ENCODE data around the gene ZMYND19.
"Not testable (repeated sequence)": the region's sequence is repeated elsewhere in the genome, so short reads cannot be mapped to it uniquely, and the experiment has no call there.

ZMYND19 gene

GRCh38 chr9:137622211-137622610 is 31.9 kb upstream of the ZMYND19 start:
- H3K4me3 ChIP-seq (ENCODE audit: low read depth, low read length); H3K9ac ChIP-seq (ENCODE audit: low read length); H3K27me3 ChIP-seq (ENCODE audit: control insufficient read depth, insufficient read depth, low read length); H3K27ac ChIP-seq (ENCODE audit: low read depth, low read length); H3K9me3 ChIP-seq (ENCODE audit: control insufficient read depth, insufficient read depth, low read depth, low read length): not testable (repeated sequence)
- H3K36me3 ChIP-seq (ENCODE audit: control insufficient read depth, insufficient read depth, low read length), result peaks cover 12% of the 10 kb centered on the region; the same call in 1 of the 2 replicates
- peaks cover 16% of the 10 kb centered on the region for H3K4me1 ChIP-seq (ENCODE audit: control insufficient read depth, insufficient read depth, low read length)

GRCh38 chr9:137621131-137621757 is 30.9 kb upstream of the ZMYND19 start:
- Histone ChIP-seq H3K4me3 (ENCODE audit: low read depth, low read length) (peak overlapping the region; percentile 85; the same call in 1 of the 2 replicates), H3K27ac (ENCODE audit: low read depth, low read length) (no peak overlapping the region), H3K9ac (ENCODE audit: low read length) (no peak overlapping the region), H3K36me3 (ENCODE audit: control insufficient read depth, insufficient read depth, low read length) (peaks cover 20% of the 10 kb centered on the region; the same call in 1 of the 2 replicates), H3K4me1 (ENCODE audit: control insufficient read depth, insufficient read depth, low read length) (peaks cover 16% of the 10 kb centered on the region), H3K9me3 (ENCODE audit: control insufficient read depth, insufficient read depth, low read depth, low read length) (no peaks in the 10 kb centered on the region), H3K27me3 (ENCODE audit: control insufficient read depth, insufficient read depth, low read length) (no peaks in the 10 kb centered on the region)

GRCh38 chr9:137620581-137620980 is 30.3 kb upstream of the ZMYND19 start:
- peak overlapping the region; percentile 85; the same call in 1 of the 2 replicates for H3K4me3 ChIP-seq (ENCODE audit: low read depth, low read length)
- no peak overlapping the region for H3K9ac ChIP-seq (ENCODE audit: low read length)
- H3K27ac ChIP-seq (ENCODE audit: low read depth, low read length), result no peak overlapping the region
- peaks cover 16% of the 10 kb centered on the region for H3K4me1 ChIP-seq (ENCODE audit: control insufficient read depth, insufficient read depth, low read length)
- no peaks in the 10 kb centered on the region for H3K27me3 ChIP-seq (ENCODE audit: control insufficient read depth, insufficient read depth, low read length)
- H3K36me3 ChIP-seq (ENCODE audit: control insufficient read depth, insufficient read depth, low read length), result peaks cover 24% of the 10 kb centered on the region
- no peaks in the 10 kb centered on the region for H3K9me3 ChIP-seq (ENCODE audit: control insufficient read depth, insufficient read depth, low read depth, low read length)

GRCh38 chr9:137620048-137620405 is 29.7 kb upstream of the ZMYND19 start:
- Histone ChIP-seq H3K9me3 (ENCODE audit: control insufficient read depth, insufficient read depth, low read depth, low read length) (no peaks in the 10 kb centered on the region), H3K4me3 (ENCODE audit: low read depth, low read length) (peak overlapping the region; percentile 85), H3K27me3 (ENCODE audit: control insufficient read depth, insufficient read depth, low read length) (no peaks in the 10 kb centered on the region), H3K9ac (ENCODE audit: low read length) (peak overlapping the region; percentile 97), H3K36me3 (ENCODE audit: control insufficient read depth, insufficient read depth, low read length) (peaks cover 30% of the 10 kb centered on the region), H3K27ac (ENCODE audit: low read depth, low read length) (peak overlapping the region; percentile 66; the same call in 1 of the 2 replicates), H3K4me1 (ENCODE audit: control insufficient read depth, insufficient read depth, low read length) (peaks cover 16% of the 10 kb centered on the region)

GRCh38 chr9:137619240-137620047 is 29.1 kb upstream of the ZMYND19 start:
- H3K4me1 ChIP-seq (ENCODE audit: control insufficient read depth, insufficient read depth, low read length), result peaks cover 16% of the 10 kb centered on the region
- no peaks in the 10 kb centered on the region for H3K27me3 ChIP-seq (ENCODE audit: control insufficient read depth, insufficient read depth, low read length)
- peaks cover 36% of the 10 kb centered on the region for H3K36me3 ChIP-seq (ENCODE audit: control insufficient read depth, insufficient read depth, low read length)

GRCh38 chr9:137618105-137619067 is 28.1 kb upstream of the ZMYND19 start, which contains the start of gene EHMT1:
Gene EHMT1 (plus strand): TSS chr9:137619005. CDS start chr9:137619029, 24 bp downstream.
- H3K4me1 ChIP-seq (ENCODE audit: control insufficient read depth, insufficient read depth, low read length), result peaks cover 16% of the 10 kb centered on the region
- no peaks in the 10 kb centered on the region for H3K9me3 ChIP-seq (ENCODE audit: control insufficient read depth, insufficient read depth, low read depth, low read length)
- H3K9ac ChIP-seq (ENCODE audit: low read length), result peak within 1 kb of the TSS; percentile 98
- no peaks in the 10 kb centered on the region for H3K27me3 ChIP-seq (ENCODE audit: control insufficient read depth, insufficient read depth, low read length)
- peaks cover 46% of the 10 kb centered on the region for H3K36me3 ChIP-seq (ENCODE audit: control insufficient read depth, insufficient read depth, low read length)
- H3K4me3 ChIP-seq (ENCODE audit: low read depth, low read length), result peak within 1 kb of the TSS; percentile 95
- H3K27ac ChIP-seq (ENCODE audit: low read depth, low read length), result peak within 1 kb of the TSS; percentile 88

More at GRCh38 chr9:137619240-137620047, 29.1 kb upstream of the ZMYND19 start:
- peak overlapping the region; percentile 85 for H3K4me3 ChIP-seq (ENCODE audit: low read depth, low read length)
- H3K9me3 ChIP-seq (ENCODE audit: control insufficient read depth, insufficient read depth, low read depth, low read length), result no peaks in the 10 kb centered on the region
- H3K27ac ChIP-seq (ENCODE audit: low read depth, low read length), result peak overlapping the region; percentile 66; the same call in 1 of the 2 replicates
- H3K9ac ChIP-seq (ENCODE audit: low read length), result peak overlapping the region; percentile 97

GRCh38 chr9:137615387-137615871 is 25.1 kb upstream of the ZMYND19 start:
- peaks cover 28% of the 10 kb centered on the region for H3K4me1 ChIP-seq (ENCODE audit: control insufficient read depth, insufficient read depth, low read length)
- H3K4me3 ChIP-seq (ENCODE audit: low read depth, low read length), result no peak overlapping the region
- peaks cover 40% of the 10 kb centered on the region for H3K36me3 ChIP-seq (ENCODE audit: control insufficient read depth, insufficient read depth, low read length)
- no peak overlapping the region for H3K27ac ChIP-seq (ENCODE audit: low read depth, low read length)
- H3K9me3 ChIP-seq (ENCODE audit: control insufficient read depth, insufficient read depth, low read depth, low read length), result no peaks in the 10 kb centered on the region
- no peak overlapping the region for H3K9ac ChIP-seq (ENCODE audit: low read length)
- H3K27me3 ChIP-seq (ENCODE audit: control insufficient read depth, insufficient read depth, low read length), result no peaks in the 10 kb centered on the region

- Histone ChIP-seq H3K36me3 (ENCODE audit: control insufficient read depth, insufficient read depth, low read length) (peaks cover 40% of the 10 kb centered on the region), H3K4me1 (ENCODE audit: control insufficient read depth, insufficient read depth, low read length) (peaks cover 25% of the 10 kb centered on the region), H3K4me3 (ENCODE audit: low read depth, low read length) (no peak overlapping the region), H3K27me3 (ENCODE audit: control insufficient read depth, insufficient read depth, low read length) (no peaks in the 10 kb centered on the region), H3K9ac (ENCODE audit: low read length) (no peak overlapping the region), H3K9me3 (ENCODE audit: control insufficient read depth, insufficient read depth, low read depth, low read length) (no peaks in the 10 kb centered on the region), H3K27ac (ENCODE audit: low read depth, low read length) (no peak overlapping the region)
Observed at GRCh38 chr9:137614631-137615386, 24.5 kb upstream of the ZMYND19 start.

- Histone ChIP-seq H3K36me3 (ENCODE audit: control insufficient read depth, insufficient read depth, low read length) (peaks cover 40% of the 10 kb centered on the region), H3K9ac (ENCODE audit: low read length) (no peak overlapping the region), H3K4me3 (ENCODE audit: low read depth, low read length) (no peak overlapping the region), H3K9me3 (ENCODE audit: control insufficient read depth, insufficient read depth, low read depth, low read length) (no peaks in the 10 kb centered on the region), H3K27me3 (ENCODE audit: control insufficient read depth, insufficient read depth, low read length) (no peaks in the 10 kb centered on the region), H3K27ac (ENCODE audit: low read depth, low read length) (no peak overlapping the region), H3K4me1 (ENCODE audit: control insufficient read depth, insufficient read depth, low read length) (peaks cover 25% of the 10 kb centered on the region)
Observed at GRCh38 chr9:137613738-137614523, 23.6 kb upstream of the ZMYND19 start.
